Bronchial epithelial cell (primary cell): ENCODE results near the gene PRR5L. TPM values are rescaled to one million over a fixed set of nuclear protein-coding genes. Genes with fewer than 3 reads are reported as not detected.
A peak's percentile ranks its signal among the peaks of the same experiment; 100 is the strongest.

Experiments
- DNase-seq: peaks from one replicate; pipeline ENCODE4 v3.0.0-alpha.2; 2010; ENCODE audit warnings: low read depth
- FAIRE-seq: peaks from 2 replicates; lab custom pipeline; 2011; peaks lifted over from hg19 to GRCh38; lab: Jason Lieb, UNC
- H3K27me3 ChIP-seq: 2 replicates; pipeline ENCODE4 v1.5.1; 2011; ENCODE audit warnings: low read length; ENCODE audit not compliant: control insufficient read depth, insufficient read depth
- H3K36me3 ChIP-seq: 2 replicates; pipeline ENCODE4 v1.5.1; 2011; ENCODE audit warnings: low read length; ENCODE audit not compliant: control insufficient read depth, insufficient read depth
- H3K4me3 ChIP-seq: 2 replicates; pipeline ENCODE4 v1.5.1; 2011; ENCODE audit warnings: mild to moderate bottlenecking, low read depth, low read length, control low read depth
- total RNA-seq: library from RNA; depleted of rRNA; stranded (reverse); fragments of >200 nt; gene quantifications from 2 replicates; pipeline ENCODE4 v1.2.1, GENCODE V29; 2014
- TF ChIP-seq, protein P1 (sequence below): IDR thresholded peaks from 2 replicates; pipeline ENCODE4 v1.5.1; 2011; ENCODE audit warnings: mild to moderate bottlenecking, moderate library complexity, low read length, control low read depth, inconsistent platforms; ENCODE audit not compliant: insufficient read depth, severe bottlenecking

The PRR5L gene
- total RNA-seq, 1 donor from 2014 or later: 10.0 TPM

DNA sequence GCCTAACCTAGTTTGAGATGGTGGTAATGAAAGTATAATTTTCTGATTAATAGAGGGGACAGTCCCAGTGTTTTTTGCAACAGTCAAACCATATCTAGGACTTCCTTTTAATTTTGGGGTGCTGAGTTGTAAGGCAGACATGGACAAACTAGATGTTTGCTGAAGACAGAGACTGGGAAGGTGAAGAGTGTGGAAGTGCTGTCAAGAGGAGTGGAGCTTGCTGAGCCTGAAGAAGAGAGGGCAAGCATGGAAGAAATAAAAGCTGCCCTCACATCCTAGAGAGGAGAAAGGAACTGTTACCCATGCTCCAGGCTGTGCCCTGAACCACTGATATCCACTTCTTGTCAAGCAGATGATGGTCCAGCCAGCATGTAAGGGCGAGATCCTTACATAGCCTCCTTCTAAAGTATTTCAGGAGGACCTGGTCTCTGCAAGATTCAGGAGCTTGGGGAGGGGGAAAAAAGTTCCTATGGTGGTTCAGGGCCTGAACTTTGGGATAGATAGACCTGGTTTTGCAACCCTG is 51.4 kb downstream of the PRR5L start:
- TF ChIP-seq, protein P1, sequence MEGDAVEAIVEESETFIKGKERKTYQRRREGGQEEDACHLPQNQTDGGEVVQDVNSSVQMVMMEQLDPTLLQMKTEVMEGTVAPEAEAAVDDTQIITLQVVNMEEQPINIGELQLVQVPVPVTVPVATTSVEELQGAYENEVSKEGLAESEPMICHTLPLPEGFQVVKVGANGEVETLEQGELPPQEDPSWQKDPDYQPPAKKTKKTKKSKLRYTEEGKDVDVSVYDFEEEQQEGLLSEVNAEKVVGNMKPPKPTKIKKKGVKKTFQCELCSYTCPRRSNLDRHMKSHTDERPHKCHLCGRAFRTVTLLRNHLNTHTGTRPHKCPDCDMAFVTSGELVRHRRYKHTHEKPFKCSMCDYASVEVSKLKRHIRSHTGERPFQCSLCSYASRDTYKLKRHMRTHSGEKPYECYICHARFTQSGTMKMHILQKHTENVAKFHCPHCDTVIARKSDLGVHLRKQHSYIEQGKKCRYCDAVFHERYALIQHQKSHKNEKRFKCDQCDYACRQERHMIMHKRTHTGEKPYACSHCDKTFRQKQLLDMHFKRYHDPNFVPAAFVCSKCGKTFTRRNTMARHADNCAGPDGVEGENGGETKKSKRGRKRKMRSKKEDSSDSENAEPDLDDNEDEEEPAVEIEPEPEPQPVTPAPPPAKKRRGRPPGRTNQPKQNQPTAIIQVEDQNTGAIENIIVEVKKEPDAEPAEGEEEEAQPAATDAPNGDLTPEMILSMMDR: no peak
- no peak for DNase-seq
- no peak for FAIRE-seq
- Histone ChIP-seq H3K27me3 (no peaks in the 10 kb centered on the region), H3K36me3 (no peaks in the 10 kb centered on the region), H3K4me3 (no peak overlapping the region)

DNA sequence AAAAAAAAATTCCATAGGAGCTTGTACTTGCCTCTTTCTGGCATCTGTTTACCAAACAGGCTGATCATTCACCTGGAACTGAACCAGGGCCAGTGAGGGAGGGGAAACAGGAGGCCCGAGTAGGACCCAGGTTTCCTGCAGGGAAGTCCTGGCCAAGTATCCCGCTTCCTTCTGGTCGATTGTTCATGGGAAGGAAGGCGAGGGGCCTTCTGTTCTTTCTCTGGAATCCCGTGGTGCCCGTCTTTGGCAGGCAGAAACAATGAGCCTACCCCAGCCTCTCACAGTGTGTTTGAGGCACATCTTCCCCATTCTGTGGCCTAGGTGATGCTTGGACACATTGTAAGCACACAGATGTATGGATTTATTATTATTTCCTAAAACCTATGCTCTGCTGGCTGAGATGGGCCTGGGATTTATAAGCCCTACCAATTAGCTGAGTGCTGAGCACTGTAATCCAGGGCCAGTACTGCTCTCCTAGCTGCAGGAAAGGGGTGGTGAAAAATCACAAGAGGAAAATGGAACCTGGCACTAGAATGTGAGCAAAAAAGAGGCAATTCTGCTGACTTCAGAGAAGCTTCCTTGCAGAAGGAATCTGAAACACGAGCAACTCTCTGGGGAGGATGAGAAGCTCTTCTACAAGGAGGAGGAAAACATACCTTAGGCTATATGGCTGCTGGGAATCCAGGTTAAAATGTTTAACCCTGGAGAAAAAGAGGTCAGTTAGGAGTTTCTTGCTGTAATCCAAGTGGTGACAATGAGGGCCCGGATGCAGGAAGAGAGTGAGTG is 53.5 kb downstream of the PRR5L start:
- no peak overlapping the region for H3K4me3 ChIP-seq
- FAIRE-seq: no peak
- TF ChIP-seq, protein P1: no peak
- H3K36me3 ChIP-seq: no peaks in the 10 kb centered on the region
- H3K27me3 ChIP-seq: no peaks in the 10 kb centered on the region
- no peak for DNase-seq

DNA sequence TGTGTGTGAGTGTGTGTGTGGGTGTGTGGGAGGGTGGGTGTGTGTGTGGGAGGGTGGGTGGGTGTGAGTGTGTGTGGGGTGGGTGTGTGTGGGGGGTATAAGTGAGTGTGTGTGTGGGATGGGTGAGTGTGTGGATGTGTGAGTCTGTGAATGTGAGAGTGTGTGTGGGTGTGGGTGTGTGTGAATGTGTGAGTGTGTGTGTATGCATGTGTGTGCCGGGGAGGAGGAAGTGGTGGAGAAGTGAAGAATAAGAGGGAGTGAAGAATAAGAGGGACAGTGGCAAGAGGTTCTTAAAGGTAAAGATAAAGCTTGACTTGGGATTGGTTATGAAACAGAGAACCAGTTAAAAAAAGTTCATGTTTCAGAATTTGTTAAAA is 54.0 kb downstream of the PRR5L start:
- no peak for FAIRE-seq
- Histone ChIP-seq H3K36me3 (no peaks in the 10 kb centered on the region), H3K27me3 (no peaks in the 10 kb centered on the region), H3K4me3 (no peak overlapping the region)
- no peak for DNase-seq
- TF ChIP-seq, protein P1: no peak

DNA sequence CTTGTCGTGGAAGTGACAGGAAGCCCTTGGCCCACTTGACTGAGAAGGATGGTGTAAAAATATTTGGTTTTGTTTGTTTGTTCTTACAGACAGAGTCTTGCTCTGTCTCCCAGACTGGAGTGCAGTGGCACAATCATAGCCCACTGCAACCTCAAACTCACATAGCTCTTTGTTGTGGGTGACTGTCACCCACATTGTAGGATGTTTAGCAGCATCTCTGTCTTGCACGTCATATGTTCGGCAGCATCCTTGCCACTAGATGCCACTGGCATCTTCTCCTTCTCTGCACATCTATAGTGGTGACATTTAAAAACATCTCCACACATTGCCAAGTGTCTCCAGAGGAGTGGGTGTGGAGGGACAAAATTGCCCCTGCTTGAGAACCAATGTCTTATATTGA is 56.8 kb downstream of the PRR5L start:
- TF ChIP-seq, protein P1: no peak
- Histone ChIP-seq H3K4me3 (no peak overlapping the region), H3K36me3 (no peaks in the 10 kb centered on the region), H3K27me3 (no peaks in the 10 kb centered on the region)
- no peak for DNase-seq
- FAIRE-seq: no peak

DNA sequence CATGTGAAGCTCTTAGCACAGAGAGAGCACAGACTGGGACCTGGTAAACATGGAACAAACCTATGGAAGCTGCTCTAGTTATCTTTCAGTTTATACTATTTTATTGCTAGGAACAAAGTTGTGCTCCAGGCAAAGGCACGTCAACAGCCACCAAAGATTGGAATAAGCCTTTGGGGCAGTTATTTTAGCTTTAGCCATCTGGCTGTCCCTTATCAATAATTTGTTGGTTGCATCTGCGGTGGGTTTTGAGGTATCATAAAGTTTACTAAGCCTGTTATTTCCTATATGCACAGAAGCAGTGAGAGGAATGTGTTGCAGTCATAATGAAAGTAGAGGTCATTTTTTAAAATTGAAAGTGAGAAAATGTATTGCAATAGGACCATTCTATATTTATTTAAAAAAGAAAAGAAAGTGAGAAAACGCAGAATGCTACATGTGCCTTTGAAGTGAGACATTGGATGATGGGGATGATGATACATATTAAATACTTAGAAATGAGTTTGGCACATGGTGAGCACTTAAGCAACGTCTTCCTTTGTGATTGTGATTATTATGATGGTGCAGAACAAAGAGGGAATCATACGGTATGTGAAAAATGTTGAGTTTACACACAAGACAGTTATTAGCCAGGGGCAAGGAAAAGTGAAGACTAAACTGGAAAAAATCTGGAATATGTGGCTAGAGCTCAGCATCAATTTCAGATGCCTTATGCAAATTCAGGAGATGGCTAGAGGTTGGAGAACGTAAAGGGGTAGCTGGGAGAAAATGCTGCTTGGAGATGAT is 58.3 kb downstream of the PRR5L start:
- no peaks in the 10 kb centered on the region for H3K27me3 ChIP-seq
- TF ChIP-seq, protein P1: no peak
- peak; percentile 65 for DNase-seq
- no peak for FAIRE-seq
- no peaks in the 10 kb centered on the region for H3K36me3 ChIP-seq
- H3K4me3 ChIP-seq: no peak overlapping the region
